ENCODE data around the gene LRRC2.

DNA sequence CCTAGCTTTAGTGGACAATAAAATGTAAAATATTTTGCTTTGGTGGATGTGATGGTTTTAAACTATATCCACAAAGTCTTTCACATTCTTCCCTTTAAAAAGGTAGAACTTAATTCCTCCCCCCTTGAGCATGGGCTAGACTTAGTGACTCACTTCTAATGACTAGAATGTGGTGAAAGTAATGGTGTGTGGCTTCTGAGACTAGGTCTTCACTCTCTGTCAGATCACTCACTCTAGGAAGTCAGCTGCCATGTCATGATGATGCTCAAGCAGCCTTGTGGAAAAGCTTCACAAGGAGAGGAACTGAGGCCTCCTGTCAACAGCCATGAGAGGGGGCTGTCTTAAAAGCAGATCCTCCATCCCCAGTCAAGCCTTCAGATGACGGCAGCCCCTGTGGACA, 4.2 kb downstream of the LRRC2 start:
- TF ChIP-seq, protein P1, sequence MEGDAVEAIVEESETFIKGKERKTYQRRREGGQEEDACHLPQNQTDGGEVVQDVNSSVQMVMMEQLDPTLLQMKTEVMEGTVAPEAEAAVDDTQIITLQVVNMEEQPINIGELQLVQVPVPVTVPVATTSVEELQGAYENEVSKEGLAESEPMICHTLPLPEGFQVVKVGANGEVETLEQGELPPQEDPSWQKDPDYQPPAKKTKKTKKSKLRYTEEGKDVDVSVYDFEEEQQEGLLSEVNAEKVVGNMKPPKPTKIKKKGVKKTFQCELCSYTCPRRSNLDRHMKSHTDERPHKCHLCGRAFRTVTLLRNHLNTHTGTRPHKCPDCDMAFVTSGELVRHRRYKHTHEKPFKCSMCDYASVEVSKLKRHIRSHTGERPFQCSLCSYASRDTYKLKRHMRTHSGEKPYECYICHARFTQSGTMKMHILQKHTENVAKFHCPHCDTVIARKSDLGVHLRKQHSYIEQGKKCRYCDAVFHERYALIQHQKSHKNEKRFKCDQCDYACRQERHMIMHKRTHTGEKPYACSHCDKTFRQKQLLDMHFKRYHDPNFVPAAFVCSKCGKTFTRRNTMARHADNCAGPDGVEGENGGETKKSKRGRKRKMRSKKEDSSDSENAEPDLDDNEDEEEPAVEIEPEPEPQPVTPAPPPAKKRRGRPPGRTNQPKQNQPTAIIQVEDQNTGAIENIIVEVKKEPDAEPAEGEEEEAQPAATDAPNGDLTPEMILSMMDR (IDR thresholded peaks at IDR 0.05), result no peak
- no peak for TF ChIP-seq EP300 (IDR thresholded peaks at IDR 0.05)
